ENCODE data around the gene STARD4.

STARD4 gene

GRCh38 chr5:111494355-111494999, 17.9 kb downstream of the STARD4 start:
- no peak overlapping the region for H3K4me3 ChIP-seq (ENCODE audit: low read depth, low read length)
- no peak for TF ChIP-seq CTCF (IDR thresholded peaks at IDR 0.05; ENCODE audit: borderline replicate concordance, insufficient read depth, low read depth, low read length)

- TF ChIP-seq CTCF (IDR thresholded peaks at IDR 0.05; ENCODE audit: borderline replicate concordance, insufficient read depth, low read depth, low read length) = no peak
Measured at GRCh38 chr5:111493031-111493430, 19.3 kb downstream of the STARD4 start.

GRCh38 chr5:111488353-111488752, 24.0 kb downstream of the STARD4 start:
- TF ChIP-seq CTCF (IDR thresholded peaks at IDR 0.05; ENCODE audit: borderline replicate concordance, insufficient read depth, low read depth, low read length) = no peak
- no peak overlapping the region for H3K4me3 ChIP-seq (ENCODE audit: low read depth, low read length)

More at GRCh38 chr5:111493031-111493430, 19.3 kb downstream of the STARD4 start:
- H3K4me3 ChIP-seq (ENCODE audit: low read depth, low read length) = no peak overlapping the region

GRCh38 chr5:111486926-111487325, 25.4 kb downstream of the STARD4 start:
- TF ChIP-seq CTCF (IDR thresholded peaks at IDR 0.05; ENCODE audit: borderline replicate concordance, insufficient read depth, low read depth, low read length) = no peak
- no peak overlapping the region for H3K4me3 ChIP-seq (ENCODE audit: low read depth, low read length)

GRCh38 chr5:111486055-111486454, 26.3 kb downstream of the STARD4 start:
- TF ChIP-seq CTCF (IDR thresholded peaks at IDR 0.05; ENCODE audit: borderline replicate concordance, insufficient read depth, low read depth, low read length) = no peak
- no peak overlapping the region for H3K4me3 ChIP-seq (ENCODE audit: low read depth, low read length)

GRCh38 chr5:111480346-111480745, 32.0 kb downstream of the STARD4 start:
- no peak for TF ChIP-seq CTCF (IDR thresholded peaks at IDR 0.05; ENCODE audit: borderline replicate concordance, insufficient read depth, low read depth, low read length)
- no peak overlapping the region for H3K4me3 ChIP-seq (ENCODE audit: low read depth, low read length)

- no peak overlapping the region for H3K4me3 ChIP-seq (ENCODE audit: low read depth, low read length)
- TF ChIP-seq CTCF (IDR thresholded peaks at IDR 0.05; ENCODE audit: borderline replicate concordance, insufficient read depth, low read depth, low read length) = no peak
Measured at GRCh38 chr5:111478898-111479297, 33.4 kb downstream of the STARD4 start.

All from GM12875 (cell line).